Activated T-cell treated with anti-CD3 and anti-CD28 coated beads for 1 hour (primary cell): Measurements from ENCODE around the gene KDM3B.
A peak's percentile ranks its signal among the peaks of the same experiment; 100 is the strongest.
"Not testable (repeated sequence)": the region's sequence is repeated elsewhere in the genome, so short reads cannot be mapped to it uniquely, and the experiment has no call there.

Experiments
- DNase-seq: peaks from one replicate; pipeline ENCODE4 v3.0.0-alpha.2; 2020; ENCODE audit warnings: low read depth

Gene KDM3B

GRCh38 chr5:138466900-138467710, 114.6 kb downstream of the KDM3B start:
- DNase-seq, result peak; percentile 63

GRCh38 chr5:138467711-138468132, 115.2 kb downstream of the KDM3B start:
- DNase-seq, result no peak

GRCh38 chr5:138468133-138468965, 115.9 kb downstream of the KDM3B start:
- DNase-seq, result peak; percentile 61

GRCh38 chr5:138468966-138469539, 116.6 kb downstream of the KDM3B start:
- DNase-seq, result no peak

- DNase-seq, result peak; percentile 79
Observed at GRCh38 chr5:138469540-138470321, 117.2 kb downstream of the KDM3B start.

GRCh38 chr5:138470322-138471051, 118.0 kb downstream of the KDM3B start:
- DNase-seq, result peak; percentile 46

- no peak for DNase-seq
Observed at GRCh38 chr5:138471052-138471361, 118.5 kb downstream of the KDM3B start.

- DNase-seq, result no peak
Observed at GRCh38 chr5:138472353-138472752, 119.9 kb downstream of the KDM3B start.

GRCh38 chr5:138473151-138473550, 120.7 kb downstream of the KDM3B start:
- DNase-seq, result not testable (repeated sequence)

- no peak for DNase-seq
Observed at GRCh38 chr5:138476918-138477317, 124.4 kb downstream of the KDM3B start.

GRCh38 chr5:138482638-138483037, 130.2 kb downstream of the KDM3B start:
- no peak for DNase-seq
